ENCODE data around the gene MYZAP. TPM values are rescaled to one million over a fixed set of nuclear protein-coding genes. Genes with fewer than 3 reads are reported as not detected.

MYZAP gene
- total and polyA plus RNA-seq, 2 of the 8 experiments (the other 6 are each of a cell fraction or from before 2014, with no cell fraction given), result 0.41 to 0.65 TPM

DNA sequence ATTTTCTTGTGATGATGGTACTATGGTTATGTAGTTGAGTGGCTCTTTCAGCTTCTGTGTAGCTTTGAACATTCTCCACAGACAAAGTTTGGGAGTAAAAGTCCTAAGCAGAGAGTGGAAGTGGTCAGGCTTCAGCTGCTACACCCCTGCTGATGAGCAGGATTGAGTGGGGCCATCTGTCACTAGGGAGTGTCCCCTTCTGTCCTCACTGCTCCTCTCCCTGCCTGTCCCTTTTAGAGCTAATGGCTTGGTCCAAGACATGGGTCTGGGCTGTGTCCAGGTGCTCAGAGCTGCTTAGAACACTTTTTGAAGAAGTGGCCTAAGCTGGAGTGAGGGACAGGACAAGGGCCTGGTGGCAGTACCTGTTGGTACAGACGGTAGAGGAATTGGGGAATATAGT, 15.1 kb downstream of the MYZAP start:
- FAIRE-seq, result no peak
- Histone ChIP-seq H3K27ac (ENCODE audit: low read depth, low read length) (no peak overlapping the region), H3K4me2 (ENCODE audit: insufficient read depth in 1 of 2, low read depth in 2 of 2, low read length in 2 of 2) (no peak overlapping the region), H2BK120ac (replicated peaks; ENCODE audit: low read depth, low read length) (no peak overlapping the region), H3K4ac (replicated peaks; ENCODE audit: insufficient read length, low read depth, low read length) (no peak overlapping the region), H3K14ac (ENCODE audit: insufficient read length) (no peak overlapping the region), H2AFZ (ENCODE audit: low read length) (no peak overlapping the region), H3K36me3 (ENCODE audit: control insufficient read depth in 2 of 4, insufficient read depth in 4 of 4, low read length in 3 of 4) (no peaks in the 10 kb centered on the region), H3K18ac (ENCODE audit: extremely low read depth, low read length) (no peak overlapping the region), H3K23me2 (ENCODE audit: low read depth, low read length) (no peaks in the 10 kb centered on the region), H3K79me2 (ENCODE audit: control insufficient read depth in 1 of 2, insufficient read depth in 2 of 2, low read length in 2 of 2) (no peaks in the 10 kb centered on the region), H4K5ac (ENCODE audit: insufficient read length, low read depth, low read length) (no peak overlapping the region), H3K4me1 (replicated peaks in 1 of 4; ENCODE audit: control insufficient read depth in 3 of 4, insufficient read depth in 4 of 4, low read length in 3 of 4) (no peaks in the 10 kb centered on the region; a peak in 1 of 7 replicates), H4K91ac (replicated peaks; ENCODE audit: insufficient read length, low read length) (no peak overlapping the region), H3K56ac (replicated peaks; ENCODE audit: insufficient read length, low read depth, low read length) (no peak overlapping the region), H3K27me3 (replicated peaks in 1 of 4; ENCODE audit: control insufficient read depth in 3 of 4, extremely low read depth in 1 of 4, insufficient read depth in 3 of 4, low read length in 3 of 4) (no peaks in the 10 kb centered on the region), H3K4me3 (ENCODE audit: extremely low read depth in 1 of 4, insufficient read depth in 2 of 4, low read depth in 3 of 4, low read length in 4 of 4) (no peak overlapping the region), H4K8ac (ENCODE audit: extremely low read depth, insufficient read depth, low read length) (no peak overlapping the region), H3K9ac (replicated peaks in 1 of 4; ENCODE audit: extremely low read depth in 1 of 4, low read depth in 3 of 4, low read length in 3 of 4) (no peak overlapping the region), H3K9me3 (ENCODE audit: insufficient read depth in 2 of 2, low read depth in 1 of 2, low read length in 1 of 2) (no peaks in the 10 kb centered on the region), H2BK20ac (ENCODE audit: low read length) (0 out of 2 replicates have a peak overlapping the region, but pooled peaks have one; percentile 17), H3K23ac (ENCODE audit: insufficient read length) (no peak overlapping the region), H2BK15ac (ENCODE audit: low read length) (no peak overlapping the region), H2AK5ac (ENCODE audit: low read depth, low read length) (no peak overlapping the region), H3K79me1 (ENCODE audit: low read depth, low read length) (no peaks in the 10 kb centered on the region), H4K20me1 (replicated peaks in 1 of 2; ENCODE audit: control insufficient read depth in 1 of 2, insufficient read depth in 2 of 2, low read length in 2 of 2) (no peaks in the 10 kb centered on the region), H2BK5ac (ENCODE audit: low read depth, low read length) (no peak overlapping the region), H2BK12ac (ENCODE audit: low read depth, low read length) (no peak overlapping the region)
- TF ChIP-seq RAD21 (IDR thresholded peaks at IDR 0.05 in 1 of 2, conservative IDR thresholded peaks at IDR 0.05 in 1 of 2; ENCODE audit: low read depth in 2 of 2, low read length in 2 of 2) (no peak), SP2 (IDR thresholded peaks at IDR 0.05; ENCODE audit: low read length) (no peak), KDM5A (IDR thresholded peaks at IDR 0.05; ENCODE audit: low read length) (no peak), RBBP5 (IDR thresholded peaks at IDR 0.05; ENCODE audit: borderline replicate concordance, low read depth, low read length) (no peak), SRF (IDR thresholded peaks at IDR 0.05; ENCODE audit: low read depth, low read length) (no peak), ATF2 (IDR thresholded peaks at IDR 0.05; ENCODE audit: low read length) (no peak)
- TF ChIP-seq, protein P1, sequence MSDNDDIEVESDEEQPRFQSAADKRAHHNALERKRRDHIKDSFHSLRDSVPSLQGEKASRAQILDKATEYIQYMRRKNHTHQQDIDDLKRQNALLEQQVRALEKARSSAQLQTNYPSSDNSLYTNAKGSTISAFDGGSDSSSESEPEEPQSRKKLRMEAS (IDR thresholded peaks at IDR 0.05), result no peak
- no peak for DNase-seq (ENCODE audit: low read depth in 1 of 2, low spot score in 2 of 2)
- WGBS, 2 experiments (ENCODE audit: extremely low coverage in 1 of 2, insufficient coverage in 1 of 2, insufficient read length in 1 of 2, insufficient replicate concordance in 2 of 2, low coverage in 1 of 2, low lambda C conversion rate in 2 of 2, missing lambda C conversion rate in 1 of 2), result 100% methylated on average over 1 of the region's 1 CpG; no CpG with 5 or more reads in 1 of the 2 experiments
- ChIA-PET CTCF (ENCODE audit: partially characterized antibody) (no interaction called here), POLR2A (ENCODE audit: partially characterized antibody) (interaction anchor here (1.3 kb wide), 1 partner anchor 18 kb away, joined by 3 read pairs; no protein-coding TSS in a partner anchor)

Data from H1 (cell line).